Left ventricle myocardium inferior (tissue), 1 donor: ENCODE measurements around the gene CCDC149. TPM values are rescaled to one million over a fixed set of nuclear protein-coding genes. Genes with fewer than 3 reads are reported as not detected.

Source experiments
- DNase-seq: peaks from one replicate; pipeline ENCODE4 v3.0.0-alpha.2; 2020
- H3K27ac ChIP-seq: fragments of 200-600 bp; replicated peaks from 2 replicates; pipeline ENCODE4 v1.8.0; 2021
- H3K27me3 ChIP-seq: fragments of 200-600 bp; 2 replicates; pipeline ENCODE4 v1.8.0; 2021; ENCODE audit warnings: low read depth
- H3K36me3 ChIP-seq: fragments of 200-600 bp; 2 replicates; pipeline ENCODE4 v1.8.0; 2021
- H3K4me1 ChIP-seq: fragments of 200-600 bp; 2 replicates; pipeline ENCODE4 v1.8.0; 2021
- H3K4me3 ChIP-seq: fragments of 200-600 bp; 2 replicates; pipeline ENCODE4 v1.8.0; 2021; ENCODE audit warnings: mild to moderate bottlenecking, moderate library complexity
- H3K9me3 ChIP-seq: fragments of 200-600 bp; replicated peaks from 2 replicates; pipeline ENCODE4 v1.8.0; 2021
- intact Hi-C: fragments of 100-400 bp; cut with micrococcal nuclease; formaldehyde crosslinking; loops from one replicate; pipeline ENCODE4 v1.11.0; 2022
- total RNA-seq: library from RNA; stranded (reverse); fragmentation: NEBNext Ultra II Directional; extraction: Animal tissue kit (Norgen Biotek cat#: 25700); gene quantifications from one replicate; pipeline ENCODE4 v1.2.1, GENCODE V29; 2021
- TF ChIP-seq, protein P1 (sequence below): fragments of 200-600 bp; IDR thresholded peaks from 2 replicates; pipeline ENCODE4 v1.8.0; 2021; ENCODE audit warnings: antibody characterized with exemption, mild to moderate bottlenecking, borderline replicate concordance
- donor health status: DM: no; HTN: yes; CAD: no; lungs with severe emphysema.

CCDC149 gene
- total RNA-seq, 1 donor from 2014 or later: 9.0 TPM

DNA sequence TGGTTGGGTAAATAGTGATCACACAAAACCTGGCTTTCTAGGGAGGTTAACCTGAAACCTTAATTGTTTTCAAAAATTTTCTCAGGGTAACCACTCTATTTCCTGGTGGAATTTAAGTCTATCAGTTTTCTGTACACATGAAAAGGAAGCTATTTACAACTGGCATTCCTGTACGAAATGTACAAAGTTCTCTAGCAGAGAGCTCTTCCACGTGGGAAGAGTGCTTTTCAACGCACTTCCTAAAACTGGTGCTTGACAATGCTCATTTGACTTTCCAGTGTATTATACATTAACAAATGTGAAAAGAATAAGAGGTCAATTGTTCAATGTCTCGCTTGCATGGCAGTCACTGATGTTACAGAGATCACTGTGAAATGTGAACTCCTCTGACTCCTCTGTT, 120.3 kb downstream of the CCDC149 start:
- Histone ChIP-seq H3K9me3 (no peaks in the 10 kb centered on the region), H3K36me3 (no peaks in the 10 kb centered on the region), H3K4me3 (no peak overlapping the region), H3K27ac (no peak overlapping the region), H3K27me3 (peaks cover 8% of the 10 kb centered on the region), H3K4me1 (peaks cover 26% of the 10 kb centered on the region)
- intact Hi-C loops: no loop called here
- TF ChIP-seq, protein P1, sequence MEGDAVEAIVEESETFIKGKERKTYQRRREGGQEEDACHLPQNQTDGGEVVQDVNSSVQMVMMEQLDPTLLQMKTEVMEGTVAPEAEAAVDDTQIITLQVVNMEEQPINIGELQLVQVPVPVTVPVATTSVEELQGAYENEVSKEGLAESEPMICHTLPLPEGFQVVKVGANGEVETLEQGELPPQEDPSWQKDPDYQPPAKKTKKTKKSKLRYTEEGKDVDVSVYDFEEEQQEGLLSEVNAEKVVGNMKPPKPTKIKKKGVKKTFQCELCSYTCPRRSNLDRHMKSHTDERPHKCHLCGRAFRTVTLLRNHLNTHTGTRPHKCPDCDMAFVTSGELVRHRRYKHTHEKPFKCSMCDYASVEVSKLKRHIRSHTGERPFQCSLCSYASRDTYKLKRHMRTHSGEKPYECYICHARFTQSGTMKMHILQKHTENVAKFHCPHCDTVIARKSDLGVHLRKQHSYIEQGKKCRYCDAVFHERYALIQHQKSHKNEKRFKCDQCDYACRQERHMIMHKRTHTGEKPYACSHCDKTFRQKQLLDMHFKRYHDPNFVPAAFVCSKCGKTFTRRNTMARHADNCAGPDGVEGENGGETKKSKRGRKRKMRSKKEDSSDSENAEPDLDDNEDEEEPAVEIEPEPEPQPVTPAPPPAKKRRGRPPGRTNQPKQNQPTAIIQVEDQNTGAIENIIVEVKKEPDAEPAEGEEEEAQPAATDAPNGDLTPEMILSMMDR: no peak
- DNase-seq: no peak

DNA sequence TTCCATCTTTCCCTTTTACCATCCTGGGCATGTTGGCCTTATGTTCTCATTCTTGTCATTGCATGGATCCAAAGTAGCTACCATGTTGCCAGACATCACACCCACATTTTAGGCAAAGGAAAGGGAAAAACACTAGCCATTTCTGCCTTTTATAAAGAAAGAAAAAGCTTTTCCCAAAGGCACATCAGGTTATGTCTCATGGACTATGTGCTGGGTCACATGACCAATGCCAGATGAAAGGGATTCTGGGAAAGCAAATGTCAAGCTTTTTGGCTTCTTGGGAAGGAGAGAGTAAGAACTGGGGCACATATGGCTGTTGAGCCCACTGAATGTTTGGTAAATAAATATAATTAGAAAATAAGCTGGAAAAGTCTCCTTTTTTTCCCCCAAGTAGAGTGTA, 121.8 kb downstream of the CCDC149 start:
- no peaks in the 10 kb centered on the region for H3K36me3 ChIP-seq
- intact Hi-C loops: no loop called here
- TF ChIP-seq, protein P1: no peak

DNA sequence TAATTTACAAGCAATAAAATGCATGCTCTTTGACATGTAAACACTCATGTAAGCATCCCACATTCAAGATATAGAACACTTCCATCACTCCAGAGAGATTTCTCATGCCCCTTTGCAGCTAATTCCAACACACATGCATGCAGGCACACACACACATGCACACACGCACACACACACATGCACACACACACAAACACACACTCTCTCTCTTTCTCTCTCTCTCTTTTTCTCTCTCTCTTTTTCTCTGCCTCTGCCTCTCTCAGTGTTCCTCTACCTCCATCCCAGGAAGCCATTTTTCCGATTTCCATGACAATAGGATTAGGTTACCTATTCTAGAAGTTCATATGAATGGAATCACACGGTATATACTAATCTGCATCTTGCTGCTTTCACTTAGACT, 129.3 kb downstream of the CCDC149 start:
- peaks cover 25% of the 10 kb centered on the region for H3K4me1 ChIP-seq
- H3K9me3 ChIP-seq: peaks cover 18% of the 10 kb centered on the region
- TF ChIP-seq, protein P1: no peak
- H3K27me3 ChIP-seq: no peaks in the 10 kb centered on the region
- H3K4me3 ChIP-seq: no peak overlapping the region
- no peak overlapping the region for H3K27ac ChIP-seq
- intact Hi-C loops: no loop called here
- H3K36me3 ChIP-seq: no peaks in the 10 kb centered on the region
- DNase-seq: no peak

More for the DNA sequence above, 121.8 kb downstream of the CCDC149 start:
- Histone ChIP-seq H3K4me1 (peaks cover 25% of the 10 kb centered on the region), H3K27ac (no peak overlapping the region), H3K9me3 (peaks cover 14% of the 10 kb centered on the region), H3K27me3 (no peaks in the 10 kb centered on the region), H3K4me3 (no peak overlapping the region)
- DNase-seq: no peak

DNA sequence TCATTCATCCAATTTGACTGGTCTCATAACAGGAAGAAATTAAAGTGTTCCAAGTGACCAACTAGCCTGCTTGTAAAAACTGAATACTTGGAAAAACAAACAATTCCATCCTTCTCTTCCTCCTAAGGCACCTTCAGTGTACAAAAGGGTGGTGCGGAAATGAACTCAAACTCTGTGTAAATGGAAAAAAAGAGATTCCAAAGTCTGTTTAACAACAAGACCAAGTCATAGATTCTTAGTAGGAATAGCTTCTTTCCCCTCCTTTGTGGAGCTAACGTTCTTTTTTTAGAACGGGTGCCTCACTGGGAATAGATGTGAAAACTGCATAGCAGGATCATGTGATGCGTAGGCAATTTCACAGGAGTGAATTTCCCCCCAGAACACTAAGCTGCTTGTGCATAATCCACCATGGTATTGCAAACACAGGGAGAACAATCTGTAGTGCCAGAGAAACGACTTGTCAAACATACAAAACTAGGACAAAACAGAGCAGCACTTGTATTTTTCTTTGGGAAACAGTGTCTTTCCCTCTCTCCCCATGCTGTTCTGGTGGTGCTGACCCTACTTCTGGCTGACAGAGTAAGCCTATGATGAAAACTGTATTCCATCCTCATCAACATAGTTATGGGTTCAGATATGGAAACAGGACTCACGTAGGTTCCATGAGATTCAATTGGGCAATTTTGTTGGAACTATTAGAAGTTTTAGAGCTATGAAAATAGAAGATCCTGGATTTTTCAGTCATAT, 130.7 kb downstream of the CCDC149 start:
- H3K36me3 ChIP-seq: no peaks in the 10 kb centered on the region
- peak overlapping the region; percentile 42 for H3K27ac ChIP-seq
- peaks cover 25% of the 10 kb centered on the region for H3K4me1 ChIP-seq
- H3K9me3 ChIP-seq: peaks cover 15% of the 10 kb centered on the region
- H3K4me3 ChIP-seq: no peak overlapping the region
- intact Hi-C loops: no loop called here
- TF ChIP-seq, protein P1: no peak
- no peak for DNase-seq
- H3K27me3 ChIP-seq: no peaks in the 10 kb centered on the region

DNA sequence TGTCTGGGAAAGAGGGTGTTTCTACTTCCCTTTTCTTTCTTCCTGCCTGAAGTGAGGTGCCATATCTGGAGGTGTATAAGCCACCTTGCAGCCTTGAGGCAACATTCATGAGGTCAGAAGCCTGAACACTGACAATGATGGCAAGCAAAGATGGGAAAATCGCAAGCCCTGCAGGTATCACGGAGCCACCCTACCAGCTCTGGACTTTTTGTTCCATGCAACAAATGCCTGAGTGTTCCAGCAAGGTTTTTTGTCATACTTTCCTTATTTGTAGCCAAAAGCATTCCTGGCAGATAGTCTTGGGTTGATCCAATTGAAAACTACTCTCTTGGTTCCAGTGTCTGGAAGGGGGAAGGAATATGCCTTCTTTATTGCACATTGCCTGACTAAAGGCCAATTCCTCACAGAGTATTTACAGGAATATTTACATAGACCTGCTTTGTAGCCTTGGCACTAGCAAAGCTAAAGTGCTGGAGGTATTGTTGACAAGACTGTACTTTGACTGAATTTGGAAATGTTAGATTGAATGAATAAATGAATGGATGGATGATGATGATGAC, 131.8 kb downstream of the CCDC149 start:
- TF ChIP-seq, protein P1: no peak
- Histone ChIP-seq H3K4me1 (peaks cover 25% of the 10 kb centered on the region), H3K9me3 (peaks cover 3% of the 10 kb centered on the region), H3K27ac (no peak overlapping the region), H3K27me3 (no peaks in the 10 kb centered on the region), H3K4me3 (no peak overlapping the region), H3K36me3 (no peaks in the 10 kb centered on the region)
- intact Hi-C loops: no loop called here
- DNase-seq: no peak
